ENCODE measurements around the gene FMNL2. TPM values are rescaled to one million over a fixed set of nuclear protein-coding genes. Genes with fewer than 3 reads are reported as not detected.
A peak's percentile ranks its signal among the peaks of the same experiment; 100 is the strongest.

The FMNL2 gene

DNA sequence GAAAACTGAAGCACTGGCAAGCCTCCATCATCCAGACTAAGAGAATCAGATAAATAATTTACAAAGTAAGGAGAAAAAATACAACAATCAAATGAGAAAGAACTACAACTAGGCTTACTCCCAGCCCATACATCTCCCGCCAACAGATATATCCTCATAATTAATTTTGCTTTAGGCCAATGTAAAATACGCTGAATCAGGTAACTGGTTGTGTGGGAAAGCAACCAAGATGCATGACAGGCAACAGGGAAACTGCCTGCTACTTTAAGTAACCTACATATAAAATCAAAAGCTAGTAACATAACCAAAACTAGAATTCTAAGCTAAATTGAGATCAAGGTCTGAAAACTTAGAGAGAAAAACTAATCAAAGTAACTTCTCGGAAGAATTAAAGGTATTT is 360.8 kb downstream of the FMNL2 start:
- H3K9me3 ChIP-seq (ENCODE audit: control insufficient read depth, low read length), result no peaks in the 10 kb centered on the region
- H3K4ac ChIP-seq (ENCODE audit: low read depth in 1 of 2, low read length in 2 of 2), result no peak overlapping the region
- no peak overlapping the region for H2BK15ac ChIP-seq (ENCODE audit: low read depth, poor library complexity, severe bottlenecking)
- H3K27me3 ChIP-seq (ENCODE audit: control insufficient read depth in 1 of 2, insufficient read depth in 1 of 2, low read length in 2 of 2), result no peaks in the 10 kb centered on the region
- no peak overlapping the region for H3K9ac ChIP-seq (ENCODE audit: low read length)
- no peak overlapping the region for H4K8ac ChIP-seq (ENCODE audit: low read length)
- no peak overlapping the region for H3K14ac ChIP-seq (ENCODE audit: low read length in 2 of 2)
- no peak overlapping the region for H2AK5ac ChIP-seq (ENCODE audit: low read length, severe bottlenecking)
- H2BK5ac ChIP-seq (ENCODE audit: low read depth, low read length, poor library complexity, severe bottlenecking), result no peak overlapping the region
- no peak overlapping the region for H3K4me3 ChIP-seq (ENCODE audit: insufficient read depth in 1 of 2, low read depth in 1 of 2, low read length in 2 of 2)
- H3K4me1 ChIP-seq (ENCODE audit: control insufficient read depth, insufficient read depth, low read depth, low read length), result peaks cover 1% of the 10 kb centered on the region
- H3K79me1 ChIP-seq (replicated peaks; ENCODE audit: low read length, poor library complexity, severe bottlenecking), result peaks cover 4% of the 10 kb centered on the region
- H3K4me2 ChIP-seq (ENCODE audit: low read length, poor library complexity, severe bottlenecking), result no peak overlapping the region
- peaks cover 5 to 26% of the 10 kb centered on the region in 2 experiments for H3K36me3 ChIP-seq (ENCODE audit: control insufficient read depth in 1 of 2, insufficient read depth in 2 of 2, low read depth in 1 of 2, low read length in 2 of 2)
- H3K27ac ChIP-seq (ENCODE audit: low read length, poor library complexity, severe bottlenecking), result no peak overlapping the region
- H2BK12ac ChIP-seq (ENCODE audit: low read length in 2 of 2), result no peak overlapping the region
- 100% methylated on average over 3 of the region's 3 CpGs for WGBS
- no peak overlapping the region for H3K23ac ChIP-seq (ENCODE audit: low read length in 2 of 2)
- peak overlapping the region; percentile 19 for H2BK120ac ChIP-seq (ENCODE audit: low read depth, low read length)
- no peak overlapping the region for H3K18ac ChIP-seq (ENCODE audit: low read depth in 1 of 2, low read length in 2 of 2)
- DNase-seq, result no peak
- H2AFZ ChIP-seq (ENCODE audit: low read depth, low read length), result no peak overlapping the region
- no peak overlapping the region for H4K91ac ChIP-seq (ENCODE audit: low read length)

DNA sequence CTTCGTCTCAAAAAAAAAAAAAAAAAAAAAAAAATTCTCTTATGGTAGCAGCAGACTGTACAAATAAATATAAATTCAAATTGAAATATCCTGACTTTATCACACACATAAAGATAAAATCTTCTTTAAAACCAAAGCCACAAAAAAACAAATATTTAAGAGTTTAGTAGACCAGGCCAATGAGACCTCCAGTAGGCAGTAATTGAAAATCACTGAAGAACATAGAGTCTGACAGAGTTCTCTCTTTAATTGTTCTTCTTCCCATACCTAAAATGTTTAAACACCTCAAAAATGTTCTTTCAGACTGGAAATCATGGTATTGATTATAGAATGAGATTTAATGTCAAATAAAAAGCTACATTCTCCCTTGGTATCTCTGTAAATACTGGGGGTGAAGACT is 361.5 kb downstream of the FMNL2 start:
- Histone ChIP-seq H3K23ac (ENCODE audit: low read length in 2 of 2) (no peak overlapping the region), H3K18ac (ENCODE audit: low read depth in 1 of 2, low read length in 2 of 2) (no peak overlapping the region), H3K14ac (ENCODE audit: low read length in 2 of 2) (no peak overlapping the region), H3K9ac (ENCODE audit: low read length) (no peak overlapping the region), H3K79me1 (replicated peaks; ENCODE audit: low read length, poor library complexity, severe bottlenecking) (peaks cover 6% of the 10 kb centered on the region), H3K9me3 (ENCODE audit: control insufficient read depth, low read length) (no peaks in the 10 kb centered on the region), H3K4ac (ENCODE audit: low read depth in 1 of 2, low read length in 2 of 2) (no peak overlapping the region), H3K4me3 (ENCODE audit: insufficient read depth in 1 of 2, low read depth in 1 of 2, low read length in 2 of 2) (no peak overlapping the region), H3K36me3 (ENCODE audit: control insufficient read depth in 1 of 2, insufficient read depth in 2 of 2, low read depth in 1 of 2, low read length in 2 of 2) (peaks cover 9 to 26% of the 10 kb centered on the region in 2 experiments), H2BK15ac (ENCODE audit: low read depth, poor library complexity, severe bottlenecking) (no peak overlapping the region), H3K4me1 (ENCODE audit: control insufficient read depth, insufficient read depth, low read depth, low read length) (peaks cover 3% of the 10 kb centered on the region), H4K8ac (ENCODE audit: low read length) (no peak overlapping the region), H4K91ac (ENCODE audit: low read length) (no peak overlapping the region), H2BK5ac (ENCODE audit: low read depth, low read length, poor library complexity, severe bottlenecking) (no peak overlapping the region), H2AFZ (ENCODE audit: low read depth, low read length) (no peak overlapping the region), H3K27me3 (ENCODE audit: control insufficient read depth in 1 of 2, insufficient read depth in 1 of 2, low read length in 2 of 2) (no peaks in the 10 kb centered on the region), H3K4me2 (ENCODE audit: low read length, poor library complexity, severe bottlenecking) (no peak overlapping the region), H2AK5ac (ENCODE audit: low read length, severe bottlenecking) (no peak overlapping the region), H2BK12ac (ENCODE audit: low read length in 2 of 2) (no peak overlapping the region), H3K27ac (ENCODE audit: low read length, poor library complexity, severe bottlenecking) (no peak overlapping the region), H2BK120ac (ENCODE audit: low read depth, low read length) (no peak overlapping the region)
- no CpG with 5 or more reads among the region's 1 CpG for WGBS
- DNase-seq, result no peak

Small RNA genes lying within 50 kb of the gene (small RNA-seq; reads per million reads assigned to genes)
- not detected for gene AC012443.1 (ENCODE audit: low read depth)

Data from mesenchymal stem cell (in vitro differentiated cells and primary cell).